SK-N-SH treated with all-trans-retinoic acid at 6 μM for 48 hours (cell line): ENCODE data around the gene IL24.

ENCODE experiments used
- ATAC-seq: fragments of 200-7000 bp; cut with Tn5 transposase; 3 replicates; pipeline ENCODE4 v1.9.1; 2020; ENCODE audit warnings: mild to moderate bottlenecking, moderate library complexity
- BACH2 ChIP-seq: fragments of 250-450 bp; sonication (Bioruptor Pico); IDR thresholded peaks from 2 replicates; pipeline ENCODE4 v1.9.0; 2021; ENCODE audit warnings: mild to moderate bottlenecking, borderline replicate concordance
- CSDC2 ChIP-seq: fragments of 250-450 bp; sonication (Bioruptor Pico); IDR thresholded peaks from 2 replicates; pipeline ENCODE4 v1.5.0; 2020; ENCODE audit warnings: mild to moderate bottlenecking, moderate library complexity
- CSRNP3 ChIP-seq: fragments of 250-450 bp; sonication (Bioruptor Pico); IDR thresholded peaks from 2 replicates; pipeline ENCODE4 v1.5.1; 2021; ENCODE audit warnings: mild to moderate bottlenecking, moderate library complexity
- ESRRG ChIP-seq: fragments of 250-450 bp; sonication (Bioruptor Pico); IDR thresholded peaks from 2 replicates; pipeline ENCODE4 v1.6.1; 2021; ENCODE audit warnings: mild to moderate bottlenecking
- GLIS3 ChIP-seq: fragments of 250-450 bp; sonication (Bioruptor Pico); IDR thresholded peaks from 2 replicates; pipeline ENCODE4 v1.5.0; 2020; ENCODE audit warnings: mild to moderate bottlenecking, moderate library complexity
- ISL1 ChIP-seq: fragments of 250-450 bp; sonication (Bioruptor Pico); IDR thresholded peaks from 2 replicates; pipeline ENCODE4 v2.1.2; 2022; ENCODE audit warnings: mild to moderate bottlenecking, moderate library complexity
- OSR1 ChIP-seq: fragments of 250-450 bp; sonication (Bioruptor Pico); IDR thresholded peaks from 2 replicates; pipeline ENCODE4 v1.8.0; 2022; ENCODE audit warnings: moderate library complexity, mild to moderate bottlenecking, inconsistent platforms
- PPARA ChIP-seq: fragments of 250-450 bp; sonication (Bioruptor Pico); IDR thresholded peaks from 2 replicates; pipeline ENCODE4 v1.5.0; 2020; ENCODE audit warnings: mild to moderate bottlenecking, borderline replicate concordance
- RARB ChIP-seq: fragments of 250-450 bp; sonication (Bioruptor Pico); IDR thresholded peaks from 2 replicates; pipeline ENCODE4 v1.8.0; 2021; ENCODE audit warnings: mild to moderate bottlenecking, moderate library complexity
- SNAI2 ChIP-seq: fragments of 250-450 bp; sonication (Bioruptor Pico); IDR thresholded peaks from 2 replicates; pipeline ENCODE4 v1.5.0; 2020; ENCODE audit warnings: mild to moderate bottlenecking, moderate library complexity
- TCF4 ChIP-seq: fragments of 250-450 bp; sonication (Bioruptor Pico); IDR thresholded peaks from 2 replicates; pipeline ENCODE4 v1.8.0; 2021; ENCODE audit warnings: mild to moderate bottlenecking, moderate library complexity, borderline replicate concordance
- ZC3H10 ChIP-seq: fragments of 250-450 bp; sonication (Bioruptor Pico); IDR thresholded peaks from 2 replicates; pipeline ENCODE4 v1.5.1; 2021; ENCODE audit warnings: mild to moderate bottlenecking, moderate library complexity
- ZFP3 ChIP-seq: fragments of 250-450 bp; sonication (Bioruptor Pico); IDR thresholded peaks from 2 replicates; pipeline ENCODE4 v1.5.0; 2020; ENCODE audit warnings: mild to moderate bottlenecking, moderate library complexity
- ZFP30 ChIP-seq: fragments of 450-650 bp; formaldehyde crosslinking; IDR thresholded peaks from 2 replicates; pipeline ENCODE4 v1.5.0; 2022; ENCODE audit warnings: mild to moderate bottlenecking, moderate library complexity
- ZNF70 ChIP-seq: fragments of 450-650 bp; formaldehyde crosslinking; IDR thresholded peaks from 2 replicates; pipeline ENCODE4 v1.5.0; 2020; ENCODE audit warnings: mild to moderate bottlenecking, moderate library complexity
- ZNF8 ChIP-seq: fragments of 450-650 bp; formaldehyde crosslinking; IDR thresholded peaks from 2 replicates; pipeline ENCODE4 v1.5.0; 2020; ENCODE audit warnings: mild to moderate bottlenecking, moderate library complexity
- TF ChIP-seq, protein P1 (sequence below): fragments of 250-450 bp; sonication (Bioruptor Pico); IDR thresholded peaks from 2 replicates; pipeline ENCODE4 v1.5.1; 2020; ENCODE audit warnings: low read depth, mild to moderate bottlenecking, moderate library complexity
- TF ChIP-seq, protein P2 (sequence below): fragments of 250-450 bp; sonication (Bioruptor Pico); IDR thresholded peaks from 2 replicates; pipeline ENCODE4 v1.5.0; 2020; ENCODE audit warnings: mild to moderate bottlenecking, moderate library complexity
- TF ChIP-seq, protein P3 (sequence below): fragments of 250-450 bp; sonication (Bioruptor Pico); IDR thresholded peaks from 2 replicates; pipeline ENCODE4 v1.8.0; 2021; ENCODE audit warnings: low read depth, mild to moderate bottlenecking, moderate library complexity, borderline replicate concordance
- TF ChIP-seq, protein P4 (sequence below): fragments of 250-450 bp; sonication (Bioruptor Pico); IDR thresholded peaks from 2 replicates; pipeline ENCODE4 v1.8.0; 2020; ENCODE audit warnings: mild to moderate bottlenecking, moderate library complexity, borderline replicate concordance

IL24 gene

DNA sequence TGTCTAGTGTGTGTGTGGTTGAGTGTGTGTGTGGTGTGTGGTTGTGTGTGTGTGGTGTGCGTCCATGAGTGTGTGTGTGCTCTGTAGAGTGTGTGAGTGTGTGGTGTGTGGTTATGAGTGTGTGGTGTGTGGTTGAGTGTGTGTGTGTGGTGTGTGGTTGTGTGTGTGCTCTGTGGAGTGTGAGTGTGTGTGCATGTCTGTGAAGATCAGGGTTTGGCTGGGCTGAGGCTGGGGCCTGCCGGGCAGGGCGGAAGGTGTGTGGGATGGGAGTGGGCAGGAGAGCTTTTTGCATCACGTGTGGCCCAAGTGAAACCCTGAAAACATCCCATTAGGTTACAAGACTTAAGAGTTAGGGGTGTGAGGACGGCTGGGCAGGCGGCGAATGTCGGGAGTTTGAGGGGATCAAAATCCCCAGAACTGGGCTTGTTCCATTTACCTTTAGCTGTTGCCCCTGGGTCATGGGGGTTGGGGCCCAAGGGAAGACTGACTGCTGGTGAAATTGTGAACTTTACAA, 27.4 kb downstream of the IL24 start (continued):
- TF ChIP-seq, protein P1, sequence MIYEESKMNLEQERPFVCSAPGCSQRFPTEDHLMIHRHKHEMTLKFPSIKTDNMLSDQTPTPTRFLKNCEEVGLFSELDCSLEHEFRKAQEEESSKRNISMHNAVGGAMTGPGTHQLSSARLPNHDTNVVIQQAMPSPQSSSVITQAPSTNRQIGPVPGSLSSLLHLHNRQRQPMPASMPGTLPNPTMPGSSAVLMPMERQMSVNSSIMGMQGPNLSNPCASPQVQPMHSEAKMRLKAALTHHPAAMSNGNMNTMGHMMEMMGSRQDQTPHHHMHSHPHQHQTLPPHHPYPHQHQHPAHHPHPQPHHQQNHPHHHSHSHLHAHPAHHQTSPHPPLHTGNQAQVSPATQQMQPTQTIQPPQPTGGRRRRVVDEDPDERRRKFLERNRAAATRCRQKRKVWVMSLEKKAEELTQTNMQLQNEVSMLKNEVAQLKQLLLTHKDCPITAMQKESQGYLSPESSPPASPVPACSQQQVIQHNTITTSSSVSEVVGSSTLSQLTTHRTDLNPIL, result no peak

GRCh38 chr1:206925106-206925736, 28.0 kb downstream of the IL24 start:
- no peak; the same call in 2 of the 3 replicates for ATAC-seq
- TF ChIP-seq SNAI2 (CRISPR knock-in tag) (no peak), TCF4 (no peak), PPARA (no peak)
- TF ChIP-seq, protein P2, sequence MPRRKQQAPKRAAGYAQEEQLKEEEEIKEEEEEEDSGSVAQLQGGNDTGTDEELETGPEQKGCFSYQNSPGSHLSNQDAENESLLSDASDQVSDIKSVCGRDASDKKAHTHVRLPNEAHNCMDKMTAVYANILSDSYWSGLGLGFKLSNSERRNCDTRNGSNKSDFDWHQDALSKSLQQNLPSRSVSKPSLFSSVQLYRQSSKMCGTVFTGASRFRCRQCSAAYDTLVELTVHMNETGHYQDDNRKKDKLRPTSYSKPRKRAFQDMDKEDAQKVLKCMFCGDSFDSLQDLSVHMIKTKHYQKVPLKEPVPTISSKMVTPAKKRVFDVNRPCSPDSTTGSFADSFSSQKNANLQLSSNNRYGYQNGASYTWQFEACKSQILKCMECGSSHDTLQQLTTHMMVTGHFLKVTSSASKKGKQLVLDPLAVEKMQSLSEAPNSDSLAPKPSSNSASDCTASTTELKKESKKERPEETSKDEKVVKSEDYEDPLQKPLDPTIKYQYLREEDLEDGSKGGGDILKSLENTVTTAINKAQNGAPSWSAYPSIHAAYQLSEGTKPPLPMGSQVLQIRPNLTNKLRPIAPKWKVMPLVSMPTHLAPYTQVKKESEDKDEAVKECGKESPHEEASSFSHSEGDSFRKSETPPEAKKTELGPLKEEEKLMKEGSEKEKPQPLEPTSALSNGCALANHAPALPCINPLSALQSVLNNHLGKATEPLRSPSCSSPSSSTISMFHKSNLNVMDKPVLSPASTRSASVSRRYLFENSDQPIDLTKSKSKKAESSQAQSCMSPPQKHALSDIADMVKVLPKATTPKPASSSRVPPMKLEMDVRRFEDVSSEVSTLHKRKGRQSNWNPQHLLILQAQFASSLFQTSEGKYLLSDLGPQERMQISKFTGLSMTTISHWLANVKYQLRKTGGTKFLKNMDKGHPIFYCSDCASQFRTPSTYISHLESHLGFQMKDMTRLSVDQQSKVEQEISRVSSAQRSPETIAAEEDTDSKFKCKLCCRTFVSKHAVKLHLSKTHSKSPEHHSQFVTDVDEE, result no peak

- no peak for TF ChIP-seq ZC3H10 (CRISPR knock-in tag)
- TF ChIP-seq, protein P2, result no peak
- TF ChIP-seq ZFP30 (CRISPR knock-in tag), result no peak
- no peak for TF ChIP-seq ZNF70
- no peak for TF ChIP-seq RARB (CRISPR knock-in tag)
- no peak for TF ChIP-seq ISL1 (CRISPR knock-in tag)
- no peak for TF ChIP-seq BACH2
- no peak for TF ChIP-seq ESRRG (CRISPR knock-in tag)
- TF ChIP-seq, protein P3, sequence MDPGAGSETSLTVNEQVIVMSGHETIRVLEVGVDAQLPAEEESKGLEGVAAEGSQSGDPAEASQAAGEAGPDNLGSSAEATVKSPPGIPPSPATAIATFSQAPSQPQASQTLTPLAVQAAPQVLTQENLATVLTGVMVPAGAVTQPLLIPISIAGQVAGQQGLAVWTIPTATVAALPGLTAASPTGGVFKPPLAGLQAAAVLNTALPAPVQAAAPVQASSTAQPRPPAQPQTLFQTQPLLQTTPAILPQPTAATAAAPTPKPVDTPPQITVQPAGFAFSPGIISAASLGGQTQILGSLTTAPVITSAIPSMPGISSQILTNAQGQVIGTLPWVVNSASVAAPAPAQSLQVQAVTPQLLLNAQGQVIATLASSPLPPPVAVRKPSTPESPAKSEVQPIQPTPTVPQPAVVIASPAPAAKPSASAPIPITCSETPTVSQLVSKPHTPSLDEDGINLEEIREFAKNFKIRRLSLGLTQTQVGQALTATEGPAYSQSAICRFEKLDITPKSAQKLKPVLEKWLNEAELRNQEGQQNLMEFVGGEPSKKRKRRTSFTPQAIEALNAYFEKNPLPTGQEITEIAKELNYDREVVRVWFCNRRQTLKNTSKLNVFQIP (CRISPR knock-in tag), result no peak
- no peak for TF ChIP-seq ZFP3 (CRISPR knock-in tag)
- TF ChIP-seq CSRNP3 (CRISPR knock-in tag), result no peak
- no peak for TF ChIP-seq TCF4
- TF ChIP-seq SNAI2 (CRISPR knock-in tag), result no peak
- TF ChIP-seq PPARA, result no peak
- TF ChIP-seq ZNF8, result no peak
- TF ChIP-seq GLIS3, result no peak
- TF ChIP-seq, protein P1, result no peak
- TF ChIP-seq, protein P4, sequence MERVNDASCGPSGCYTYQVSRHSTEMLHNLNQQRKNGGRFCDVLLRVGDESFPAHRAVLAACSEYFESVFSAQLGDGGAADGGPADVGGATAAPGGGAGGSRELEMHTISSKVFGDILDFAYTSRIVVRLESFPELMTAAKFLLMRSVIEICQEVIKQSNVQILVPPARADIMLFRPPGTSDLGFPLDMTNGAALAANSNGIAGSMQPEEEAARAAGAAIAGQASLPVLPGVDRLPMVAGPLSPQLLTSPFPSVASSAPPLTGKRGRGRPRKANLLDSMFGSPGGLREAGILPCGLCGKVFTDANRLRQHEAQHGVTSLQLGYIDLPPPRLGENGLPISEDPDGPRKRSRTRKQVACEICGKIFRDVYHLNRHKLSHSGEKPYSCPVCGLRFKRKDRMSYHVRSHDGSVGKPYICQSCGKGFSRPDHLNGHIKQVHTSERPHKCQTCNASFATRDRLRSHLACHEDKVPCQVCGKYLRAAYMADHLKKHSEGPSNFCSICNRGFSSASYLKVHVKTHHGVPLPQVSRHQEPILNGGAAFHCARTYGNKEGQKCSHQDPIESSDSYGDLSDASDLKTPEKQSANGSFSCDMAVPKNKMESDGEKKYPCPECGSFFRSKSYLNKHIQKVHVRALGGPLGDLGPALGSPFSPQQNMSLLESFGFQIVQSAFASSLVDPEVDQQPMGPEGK (CRISPR knock-in tag), result no peak
- no peak for TF ChIP-seq OSR1
- no peak for TF ChIP-seq CSDC2 (CRISPR knock-in tag)
- no peak for ATAC-seq
Measured at GRCh38 chr1:206926286-206926685, 29.0 kb downstream of the IL24 start.
